ENCODE measurements around the gene LRP1B. TPM values are rescaled to one million over a fixed set of nuclear protein-coding genes. Genes with fewer than 3 reads are reported as not detected.

LRP1B gene
- total RNA-seq, 2 donors from 2014 or later = 0.79 to 1.8 TPM

DNA sequence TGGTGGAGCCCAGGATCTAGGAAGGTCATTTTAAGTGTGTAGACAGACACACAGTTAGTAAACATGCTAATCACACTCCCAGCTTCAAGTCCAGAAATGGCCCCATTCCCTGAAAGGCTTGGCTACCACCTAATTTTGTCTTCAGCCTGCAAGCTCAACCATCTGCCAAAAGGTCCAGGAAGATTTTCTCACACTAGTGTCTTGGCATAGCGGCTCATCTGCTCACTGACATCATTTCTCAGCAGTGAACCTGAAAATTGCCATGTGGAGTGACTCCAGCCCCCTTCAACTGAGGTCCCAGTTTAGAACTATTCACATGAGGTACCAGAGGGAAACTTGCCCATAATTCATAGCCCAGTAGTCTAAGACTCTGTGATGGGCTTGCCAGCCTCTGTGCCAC, 748.9 kb downstream of the LRP1B start:
- Histone ChIP-seq H3K9me3 (ENCODE audit: control insufficient read depth, low read length) (no peaks in the 10 kb centered on the region), H3K27ac (ENCODE audit: low read depth, low read length) (no peak overlapping the region), H3K4me3 (ENCODE audit: low read length) (no peak overlapping the region), H3K4me1 (ENCODE audit: control insufficient read depth, insufficient read depth, low read length) (no peaks in the 10 kb centered on the region), H3K9ac (ENCODE audit: extremely low read depth, low read length, poor library complexity, severe bottlenecking) (no peak overlapping the region), H3K27me3 (ENCODE audit: control insufficient read depth, insufficient read depth, low read length, poor library complexity, severe bottlenecking) (no peaks in the 10 kb centered on the region), H3K36me3 (ENCODE audit: control insufficient read depth, insufficient read depth, low read length) (no peaks in the 10 kb centered on the region)
- TF ChIP-seq, protein P1, sequence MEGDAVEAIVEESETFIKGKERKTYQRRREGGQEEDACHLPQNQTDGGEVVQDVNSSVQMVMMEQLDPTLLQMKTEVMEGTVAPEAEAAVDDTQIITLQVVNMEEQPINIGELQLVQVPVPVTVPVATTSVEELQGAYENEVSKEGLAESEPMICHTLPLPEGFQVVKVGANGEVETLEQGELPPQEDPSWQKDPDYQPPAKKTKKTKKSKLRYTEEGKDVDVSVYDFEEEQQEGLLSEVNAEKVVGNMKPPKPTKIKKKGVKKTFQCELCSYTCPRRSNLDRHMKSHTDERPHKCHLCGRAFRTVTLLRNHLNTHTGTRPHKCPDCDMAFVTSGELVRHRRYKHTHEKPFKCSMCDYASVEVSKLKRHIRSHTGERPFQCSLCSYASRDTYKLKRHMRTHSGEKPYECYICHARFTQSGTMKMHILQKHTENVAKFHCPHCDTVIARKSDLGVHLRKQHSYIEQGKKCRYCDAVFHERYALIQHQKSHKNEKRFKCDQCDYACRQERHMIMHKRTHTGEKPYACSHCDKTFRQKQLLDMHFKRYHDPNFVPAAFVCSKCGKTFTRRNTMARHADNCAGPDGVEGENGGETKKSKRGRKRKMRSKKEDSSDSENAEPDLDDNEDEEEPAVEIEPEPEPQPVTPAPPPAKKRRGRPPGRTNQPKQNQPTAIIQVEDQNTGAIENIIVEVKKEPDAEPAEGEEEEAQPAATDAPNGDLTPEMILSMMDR (conservative IDR thresholded peaks at IDR 0.05) = no peak
- Mint-ChIP-seq H3K36me3 (ENCODE audit: low read depth) (no peaks in the 10 kb centered on the region), H3K4me3 (no peak overlapping the region), H3K4me1 (peaks cover 2% of the 10 kb centered on the region), H3K9me3 (peaks cover 2% of the 10 kb centered on the region), H3K27me3 (ENCODE audit: insufficient read depth) (no peaks in the 10 kb centered on the region), H3K27ac (no peak overlapping the region)
- DNase-seq = no peak
- 92 to 100% methylated on average over 1 of the region's 1 CpG for WGBS, 2 experiments (ENCODE audit: insufficient coverage in 1 of 2, insufficient read length in 1 of 2)

DNA sequence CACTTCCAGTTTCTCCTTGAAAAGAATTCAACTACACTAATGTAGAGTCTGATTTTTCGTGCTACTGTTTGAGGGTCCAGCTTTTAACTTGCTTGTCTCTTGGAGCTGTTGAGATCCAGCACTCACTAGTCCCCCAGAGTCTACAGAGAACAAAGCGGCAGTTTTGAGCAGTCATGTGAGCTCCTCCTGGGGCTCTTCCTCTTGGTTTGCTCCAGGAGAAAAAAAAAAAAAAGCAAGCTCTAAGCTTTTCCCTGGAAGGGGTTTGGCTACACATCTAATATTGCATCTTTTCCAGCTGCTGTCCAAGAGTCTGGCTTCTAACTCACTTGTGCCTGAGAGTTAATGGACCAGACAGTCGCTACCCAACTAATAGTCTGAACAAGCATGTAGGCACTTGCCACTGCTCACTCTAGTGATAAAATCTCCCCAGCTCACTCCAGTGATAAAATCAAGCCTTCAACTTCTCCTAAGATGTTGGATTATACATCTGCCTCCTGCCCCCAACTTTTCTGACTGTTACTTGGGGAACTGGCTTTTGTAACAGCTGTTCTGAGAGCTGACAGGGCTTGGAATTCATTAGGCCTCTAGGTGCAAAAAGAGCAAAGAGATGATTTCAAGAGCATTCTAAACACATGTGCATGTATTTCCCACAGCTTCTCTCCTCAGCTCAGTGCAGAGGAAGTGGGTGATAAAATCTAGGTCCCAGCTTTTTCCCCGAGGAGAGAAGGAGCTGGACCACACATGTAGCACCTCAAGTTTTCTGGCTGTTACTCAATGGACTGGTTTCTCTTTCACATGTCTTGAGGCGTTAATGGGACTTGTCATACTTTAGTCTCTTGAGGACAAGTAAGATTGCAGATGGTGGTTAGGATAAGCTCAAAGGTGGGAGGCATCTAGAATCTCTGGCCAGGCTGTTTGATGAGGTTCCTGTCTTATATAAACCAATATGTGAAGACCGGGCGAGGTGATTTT, 750.5 kb downstream of the LRP1B start:
- Mint-ChIP-seq H3K36me3 (ENCODE audit: low read depth) (no peaks in the 10 kb centered on the region), H3K4me3 (no peak overlapping the region), H3K4me1 (peaks cover 2% of the 10 kb centered on the region), H3K27me3 (ENCODE audit: insufficient read depth) (no peaks in the 10 kb centered on the region), H3K27ac (no peak overlapping the region), H3K9me3 (peaks cover 2% of the 10 kb centered on the region)
- DNase-seq = no peak
- Histone ChIP-seq H3K27ac (ENCODE audit: low read depth, low read length) (no peak overlapping the region), H3K4me1 (ENCODE audit: control insufficient read depth, insufficient read depth, low read length) (no peaks in the 10 kb centered on the region), H3K36me3 (ENCODE audit: control insufficient read depth, insufficient read depth, low read length) (no peaks in the 10 kb centered on the region), H3K9ac (ENCODE audit: extremely low read depth, low read length, poor library complexity, severe bottlenecking) (no peak overlapping the region), H3K4me3 (ENCODE audit: low read length) (no peak overlapping the region), H3K27me3 (ENCODE audit: control insufficient read depth, insufficient read depth, low read length, poor library complexity, severe bottlenecking) (no peaks in the 10 kb centered on the region), H3K9me3 (ENCODE audit: control insufficient read depth, low read length) (no peaks in the 10 kb centered on the region)
- WGBS, 2 experiments (ENCODE audit: insufficient coverage in 1 of 2, insufficient read length in 1 of 2) = 87 to 95% methylated on average over 6 to 7 of the region's 7 CpGs
- TF ChIP-seq, protein P1 (conservative IDR thresholded peaks at IDR 0.05) = no peak

DNA sequence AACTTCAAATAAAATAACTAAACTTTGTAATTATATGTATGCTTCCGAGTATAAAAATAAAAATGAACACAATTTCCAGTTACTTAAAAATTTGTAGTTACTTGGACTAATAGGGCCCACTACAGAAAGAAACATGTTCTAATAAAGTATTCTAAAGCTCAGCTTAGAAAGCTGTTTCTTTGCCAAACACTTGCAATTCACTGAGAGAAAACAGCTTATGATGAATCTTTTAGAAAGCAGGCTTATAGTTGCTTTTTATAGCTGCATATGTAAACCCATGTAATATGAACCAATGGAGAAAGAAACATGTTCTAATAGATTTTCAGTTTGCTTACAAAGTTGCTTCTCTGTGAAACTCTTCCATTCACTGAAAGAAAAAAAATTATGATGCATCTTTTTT, 766.0 kb downstream of the LRP1B start:
- Histone ChIP-seq H3K27ac (ENCODE audit: low read depth, low read length) (no peak overlapping the region), H3K9me3 (ENCODE audit: control insufficient read depth, low read length) (no peaks in the 10 kb centered on the region), H3K27me3 (ENCODE audit: control insufficient read depth, insufficient read depth, low read length, poor library complexity, severe bottlenecking) (no peaks in the 10 kb centered on the region), H3K4me1 (ENCODE audit: control insufficient read depth, insufficient read depth, low read length) (no peaks in the 10 kb centered on the region), H3K9ac (ENCODE audit: extremely low read depth, low read length, poor library complexity, severe bottlenecking) (no peak overlapping the region), H3K36me3 (ENCODE audit: control insufficient read depth, insufficient read depth, low read length) (no peaks in the 10 kb centered on the region), H3K4me3 (ENCODE audit: low read length) (no peak overlapping the region)
- TF ChIP-seq, protein P1 (conservative IDR thresholded peaks at IDR 0.05) = no peak
- WGBS, 2 experiments (ENCODE audit: insufficient coverage in 1 of 2, insufficient read length in 1 of 2) = no CpG with 5 or more reads among the region's 1 CpG
- no peak for DNase-seq
- no peaks in the 10 kb centered on the region for H3K9me3 Mint-ChIP-seq
- no peaks in the 10 kb centered on the region for H3K27me3 Mint-ChIP-seq (ENCODE audit: insufficient read depth)
- no peak overlapping the region for H3K4me3 Mint-ChIP-seq
- no peaks in the 10 kb centered on the region for H3K4me1 Mint-ChIP-seq
- H3K27ac Mint-ChIP-seq = no peak overlapping the region
- H3K36me3 Mint-ChIP-seq (ENCODE audit: low read depth) = no peaks in the 10 kb centered on the region
